ENCODE results near the gene LRRC3C.

LRRC3C gene

DNA sequence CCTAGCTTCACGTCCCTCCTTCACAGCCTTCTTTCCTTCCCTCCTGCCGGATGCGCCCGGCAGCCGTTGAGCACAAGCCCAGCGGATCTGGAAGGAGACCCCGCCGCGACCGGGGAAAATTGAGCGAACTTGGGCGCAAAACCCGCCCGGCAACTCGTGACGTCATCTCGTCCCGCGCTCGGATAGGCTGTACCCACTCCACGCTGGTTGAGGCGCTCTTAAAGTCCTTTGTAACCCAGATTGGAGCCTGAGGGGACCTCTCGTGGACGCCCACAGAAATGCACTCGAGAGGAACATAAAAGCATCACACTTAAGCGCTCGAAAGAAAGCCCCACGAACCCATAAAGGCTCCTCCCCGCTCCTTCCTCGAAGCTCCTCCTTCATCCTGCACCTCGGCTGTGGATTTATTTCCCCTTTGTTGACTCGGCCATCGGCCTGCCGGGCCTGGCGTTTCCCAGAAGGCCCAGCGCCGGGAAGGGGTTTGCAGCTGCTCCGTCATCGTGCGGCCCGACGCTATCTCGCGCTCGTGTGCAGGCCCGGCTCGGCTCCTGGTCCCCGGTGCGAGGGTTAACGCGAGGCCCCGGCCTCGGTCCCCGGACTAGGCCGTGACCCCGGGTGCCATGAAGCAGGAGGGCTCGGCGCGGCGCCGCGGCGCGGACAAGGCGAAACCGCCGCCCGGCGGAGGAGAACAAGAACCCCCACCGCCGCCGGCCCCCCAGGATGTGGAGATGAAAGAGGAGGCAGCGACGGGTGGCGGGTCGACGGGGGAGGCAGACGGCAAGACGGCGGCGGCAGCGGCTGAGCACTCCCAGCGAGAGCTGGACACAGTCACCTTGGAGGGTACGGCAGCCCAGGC lies 53.0 kb downstream of the LRRC3C start, which contains the start of gene PSMD3:
TSS of gene PSMD3 (plus strand) at position 457 of the 856 bp plus-strand sequence. CDS start at position 621, 164 bp downstream.
- peak; percentile 33 for DNase-seq

DNA sequence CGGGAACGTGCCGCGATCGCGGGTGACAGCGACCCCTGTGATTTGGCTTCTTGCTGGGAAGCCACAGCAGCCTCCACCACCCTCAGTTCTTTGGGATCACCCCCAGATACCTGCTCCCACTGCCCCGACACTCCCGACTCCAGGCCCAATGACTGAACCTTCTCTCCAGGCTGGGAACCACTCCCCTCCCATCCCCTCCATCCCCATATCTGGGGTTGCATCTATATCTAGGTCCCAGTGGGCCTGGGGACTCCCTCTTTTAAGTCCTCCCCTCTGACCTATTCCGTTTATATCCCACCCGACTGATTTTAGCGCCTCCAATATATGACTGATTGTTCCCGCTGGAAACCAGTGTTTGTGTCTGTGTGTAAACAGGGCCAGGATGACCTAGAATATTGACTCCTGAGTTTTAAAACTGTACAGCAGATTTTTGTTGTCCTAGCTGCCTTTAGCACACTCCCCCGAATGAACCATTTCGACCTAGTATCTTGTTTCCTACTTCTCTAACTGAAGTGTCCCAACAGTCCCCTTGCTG lies 53.7 kb downstream of the LRRC3C start:
- DNase-seq: no peak

DNA sequence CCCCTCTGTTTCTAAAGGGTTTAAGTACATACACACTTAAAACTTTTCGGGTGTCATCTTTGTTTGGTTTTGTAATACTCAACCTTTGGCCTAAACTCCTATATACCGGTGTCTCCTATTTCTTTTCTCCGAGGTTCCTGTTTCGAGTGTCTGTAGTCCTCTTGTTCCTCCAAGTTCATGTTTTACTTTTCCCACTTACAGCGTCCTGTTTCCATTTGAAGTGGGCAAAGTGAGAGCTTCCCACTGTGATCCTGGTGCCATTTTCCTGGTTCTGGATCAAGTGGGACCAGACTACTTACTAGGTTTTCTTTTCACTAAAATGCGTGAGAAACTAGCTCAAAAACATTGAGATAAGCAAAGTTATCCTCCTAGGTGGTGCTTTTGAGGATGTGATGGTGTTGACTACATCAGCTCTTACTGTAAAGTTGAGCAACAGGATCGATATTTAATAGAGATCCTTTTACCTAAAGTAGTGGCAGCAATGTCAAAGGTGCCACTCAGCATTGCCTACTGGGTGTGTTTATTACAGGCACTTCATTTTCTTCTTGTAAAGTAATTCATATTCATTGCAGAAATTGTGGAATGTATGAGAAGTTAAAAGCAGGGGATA lies 54.3 kb downstream of the LRRC3C start:
- DNase-seq: no peak

GRCh38 chr17:39988206-39988810 lies 60.8 kb downstream of the LRRC3C start:
- DNase-seq: no peak

GRCh38 chr17:39994448-39994847 lies 66.9 kb downstream of the LRRC3C start:
- no peak for DNase-seq
